ENCODE data around the gene RERG. TPM values are rescaled to one million over a fixed set of nuclear protein-coding genes. Genes with fewer than 3 reads are reported as not detected.
"Not testable (repeated sequence)": the region's sequence is repeated elsewhere in the genome, so short reads cannot be mapped to it uniquely, and the experiment has no call there.

Gene RERG
- total and polyA plus RNA-seq, 5 experiments from 2014 or later: 0.55 to 1.2 TPM; not detected in 3

GRCh38 chr12:15092826-15093225 is 128.4 kb downstream of the RERG start:
- Mint-ChIP-seq H3K4me3 (no peak overlapping the region), H3K27ac (no peak overlapping the region), H3K4me1 (peaks cover 0 to 3% (median 0%) of the 10 kb centered on the region in 4 donors), H3K9me3 (peaks cover 0 to 7% (median 0%) of the 10 kb centered on the region in 9 donors), H3K27me3 (peaks cover 0 to 18% (median 5%) of the 10 kb centered on the region in 5 donors), H3K36me3 (no peaks in the 10 kb centered on the region)
- DNase-seq: no peak
- POLR2A ChIA-PET: no interaction called here
- no peak for ATAC-seq

- Mint-ChIP-seq H3K9me3 (peaks cover 0 to 3% (median 0%) of the 10 kb centered on the region in 9 donors), H3K4me1 (peaks cover 0 to 7% (median 0%) of the 10 kb centered on the region in 4 donors), H3K27me3 (peaks cover 0 to 26% (median 8%) of the 10 kb centered on the region in 5 donors), H3K36me3 (no peaks in the 10 kb centered on the region), H3K27ac (no peak overlapping the region), H3K4me3 (no peak overlapping the region)
- ATAC-seq (no peak), DNase-seq (no peak)
- POLR2A ChIA-PET: no interaction called here
These were observed 130.8 kb downstream of the RERG start for GRCh38 chr12:15090441-15090840.

- peaks cover 0 to 7% (median 0%) of the 10 kb centered on the region in 4 donors for H3K4me1 Mint-ChIP-seq
- peaks cover 0 to 22% (median 7%) of the 10 kb centered on the region in 5 donors for H3K27me3 Mint-ChIP-seq
- no peak overlapping the region for H3K27ac Mint-ChIP-seq
- ATAC-seq (peak in 1 of 2 donors; percentile 23), DNase-seq (no peak)
- no peaks in the 10 kb centered on the region for H3K36me3 Mint-ChIP-seq
- H3K9me3 Mint-ChIP-seq: no peaks in the 10 kb centered on the region
- POLR2A ChIA-PET: no interaction called here
- no peak overlapping the region for H3K4me3 Mint-ChIP-seq
These were observed 133.1 kb downstream of the RERG start for GRCh38 chr12:15088105-15088504.

- ATAC-seq, H3K36me3 Mint-ChIP-seq, POLR2A ChIA-PET, H3K9me3 Mint-ChIP-seq: not testable (repeated sequence)
- H3K4me3 Mint-ChIP-seq: peak overlapping the region in 6 of 10 donors; percentile 14 to 50 (median 45)
- peak overlapping the region in 5 of 10 donors; percentile 1 to 67 (median 52) for H3K27ac Mint-ChIP-seq
- peak in 1 of 10 donors; percentile 21 for DNase-seq
- H3K4me1 Mint-ChIP-seq: peaks cover 0 to 13% (median 11%) of the 10 kb centered on the region in 4 donors
- H3K27me3 Mint-ChIP-seq: peaks cover 0 to 11% (median 3%) of the 10 kb centered on the region in 5 donors
These were observed 143.5 kb downstream of the RERG start for GRCh38 chr12:15077751-15078150.

GRCh38 chr12:15074351-15074750 is 146.9 kb downstream of the RERG start:
- Mint-ChIP-seq H3K4me1 (peaks cover 0 to 13% (median 11%) of the 10 kb centered on the region in 4 donors), H3K27me3 (peaks cover 6 to 16% (median 10%) of the 10 kb centered on the region in 5 donors), H3K36me3 (peaks cover 0 to 5% (median 4%) of the 10 kb centered on the region in 3 donors), H3K9me3 (peaks cover 0 to 13% (median 0%) of the 10 kb centered on the region in 9 donors), H3K27ac (no peak overlapping the region), H3K4me3 (no peak overlapping the region)
- no peak for ATAC-seq
- DNase-seq: no peak
- POLR2A ChIA-PET: no interaction called here

GRCh38 chr12:15059123-15059522 is 162.1 kb downstream of the RERG start:
- ATAC-seq (no peak), DNase-seq (no peak)
- Mint-ChIP-seq H3K4me1 (no peaks in the 10 kb centered on the region), H3K27me3 (peaks cover 11 to 26% (median 15%) of the 10 kb centered on the region in 5 donors), H3K27ac (no peak overlapping the region), H3K9me3 (peaks cover 0 to 15% (median 4%) of the 10 kb centered on the region in 9 donors), H3K36me3 (no peaks in the 10 kb centered on the region), H3K4me3 (no peak overlapping the region)
- POLR2A ChIA-PET: no interaction called here

Other genes with a start within 250 kb of the RERG start
- gene PDE6H, start 248.4 kb downstream of the RERG start, total RNA-seq: not detected
- not detected for gene PDE6H, start 248.4 kb downstream of the RERG start, polyA plus RNA-seq
- gene PTPRO, start 101.1 kb upstream of the RERG start, total RNA-seq: 1 to 10 TPM; 2.4 to 4.4 TPM
- under 1 TPM; 0.56 to 0.88 (median 0.80) TPM for gene PTPRO, start 101.1 kb upstream of the RERG start, polyA plus RNA-seq